HG03521 (cell line): Measurements from ENCODE around the gene PTPN6.

ENCODE experiments used
- ATAC-seq: cut with Tn5 transposase; IDR thresholded peaks from one replicate; pipeline ENCODE4 v1.9.1; 2021; ENCODE audit warnings: mild to moderate bottlenecking, moderate library complexity; ENCODE audit not compliant: unreplicated experiment

PTPN6 gene

DNA sequence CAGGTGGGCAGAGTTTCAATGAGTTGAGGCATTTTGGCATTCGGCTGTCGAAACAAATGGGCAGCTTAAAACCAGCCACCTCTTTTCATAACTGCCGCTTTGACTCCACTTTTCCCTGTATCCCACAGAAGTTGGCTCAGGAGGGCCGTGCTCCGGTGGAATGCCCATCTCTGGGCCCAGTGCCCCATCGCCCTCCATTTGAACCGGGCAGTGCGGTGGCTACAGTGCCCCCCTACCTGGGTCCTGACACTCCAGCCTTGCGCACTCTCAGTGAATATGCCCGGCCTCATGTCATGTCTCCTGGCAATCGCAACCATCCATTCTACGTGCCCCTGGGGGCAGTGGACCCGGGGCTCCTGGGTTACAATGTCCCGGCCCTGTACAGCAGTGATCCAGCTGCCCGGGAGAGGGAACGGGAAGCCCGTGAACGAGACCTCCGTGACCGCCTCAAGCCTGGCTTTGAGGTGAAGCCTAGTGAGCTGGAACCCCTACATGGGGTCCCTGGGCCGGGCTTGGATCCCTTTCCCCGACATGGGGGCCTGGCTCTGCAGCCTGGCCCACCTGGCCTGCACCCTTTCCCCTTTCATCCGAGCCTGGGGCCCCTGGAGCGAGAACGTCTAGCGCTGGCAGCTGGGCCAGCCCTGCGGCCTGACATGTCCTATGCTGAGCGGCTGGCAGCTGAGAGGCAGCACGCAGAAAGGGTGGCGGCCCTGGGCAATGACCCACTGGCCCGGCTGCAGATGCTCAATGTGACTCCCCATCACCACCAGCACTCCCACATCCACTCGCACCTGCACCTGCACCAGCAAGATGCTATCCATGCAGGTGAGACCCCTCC is 12.6 kb upstream of the PTPN6 start:
- ATAC-seq, result no peak

DNA sequence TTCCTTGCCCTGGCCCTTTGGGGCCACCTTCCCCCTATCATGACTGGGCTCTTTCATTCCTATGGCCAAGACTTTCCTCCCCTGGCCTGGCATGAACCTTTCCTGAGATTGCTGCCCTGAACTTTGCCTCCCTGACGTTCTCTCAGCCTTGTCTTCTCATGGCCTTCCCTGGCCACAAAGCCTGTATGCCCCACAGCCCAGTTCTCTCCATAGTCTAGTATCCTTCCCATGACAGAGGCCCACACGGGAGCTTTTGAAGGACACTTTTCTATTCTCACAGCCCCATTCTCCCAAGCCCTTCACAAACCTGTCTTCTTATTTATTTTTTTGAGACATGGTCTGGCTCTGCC is 12.0 kb upstream of the PTPN6 start:
- no peak for ATAC-seq

DNA sequence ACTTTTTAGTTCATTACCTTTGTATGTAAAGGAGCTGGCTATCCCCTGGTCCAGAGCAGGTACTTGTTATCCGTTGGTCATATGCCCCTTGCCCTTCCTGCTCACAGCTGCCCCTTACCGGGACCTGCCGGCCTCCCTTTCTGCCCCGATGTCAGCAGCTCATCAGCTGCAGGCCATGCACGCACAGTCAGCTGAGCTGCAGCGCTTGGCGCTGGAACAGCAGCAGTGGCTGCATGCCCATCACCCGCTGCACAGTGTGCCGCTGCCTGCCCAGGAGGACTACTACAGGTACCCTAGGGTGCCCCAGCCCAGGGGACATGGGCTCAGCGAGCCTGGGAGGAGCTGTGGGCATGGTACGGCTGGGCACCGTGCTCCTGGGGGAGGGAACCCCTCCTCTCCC is 9.9 kb upstream of the PTPN6 start:
- no peak for ATAC-seq

DNA sequence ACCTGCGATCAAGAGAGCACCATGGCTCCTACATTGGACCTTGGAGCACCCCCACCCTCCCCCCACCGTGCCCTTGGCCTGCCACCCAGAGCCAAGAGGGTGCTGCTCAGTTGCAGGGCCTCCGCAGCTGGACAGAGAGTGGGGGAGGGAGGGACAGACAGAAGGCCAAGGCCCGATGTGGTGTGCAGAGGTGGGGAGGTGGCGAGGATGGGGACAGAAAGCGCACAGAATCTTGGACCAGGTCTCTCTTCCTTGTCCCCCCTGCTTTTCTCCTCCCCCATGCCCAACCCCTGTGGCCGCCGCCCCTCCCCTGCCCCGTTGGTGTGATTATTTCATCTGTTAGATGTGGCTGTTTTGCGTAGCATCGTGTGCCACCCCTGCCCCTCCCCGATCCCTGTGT is 9.4 kb upstream of the PTPN6 start:
- ATAC-seq, result no peak

DNA sequence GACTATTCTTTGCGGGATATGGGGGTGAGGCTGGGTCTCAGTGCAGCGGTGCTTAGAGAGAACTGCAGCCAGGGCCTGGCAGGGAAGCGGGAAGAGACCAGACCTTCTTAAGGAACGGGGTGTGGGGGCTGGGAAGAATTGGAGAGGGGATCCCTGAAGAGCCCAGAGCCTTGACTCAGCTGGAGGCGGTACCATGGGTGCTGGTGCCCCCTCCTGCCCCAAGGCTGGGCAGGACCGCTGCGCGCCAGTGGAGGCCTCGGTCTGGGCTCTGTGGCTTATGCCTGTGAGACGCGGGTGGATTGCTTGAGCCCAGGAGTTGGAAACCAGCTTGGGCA is 8.9 kb upstream of the PTPN6 start:
- no peak for ATAC-seq

DNA sequence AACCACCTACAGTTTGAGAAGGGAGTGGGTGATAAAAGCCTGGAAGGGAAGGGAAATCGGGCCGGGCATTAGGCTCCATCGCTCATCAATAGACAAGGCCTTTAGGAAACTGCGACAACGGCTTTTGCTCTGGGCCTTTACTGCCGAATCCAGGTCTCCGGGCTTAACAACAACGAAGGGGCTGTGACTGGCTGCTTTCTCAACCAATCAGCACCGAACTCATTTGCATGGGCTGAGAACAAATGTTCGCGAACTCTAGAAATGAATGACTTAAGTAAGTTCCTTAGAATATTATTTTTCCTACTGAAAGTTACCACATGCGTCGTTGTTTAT is 7.8 kb upstream of the PTPN6 start:
- peak; percentile 23 for ATAC-seq

DNA sequence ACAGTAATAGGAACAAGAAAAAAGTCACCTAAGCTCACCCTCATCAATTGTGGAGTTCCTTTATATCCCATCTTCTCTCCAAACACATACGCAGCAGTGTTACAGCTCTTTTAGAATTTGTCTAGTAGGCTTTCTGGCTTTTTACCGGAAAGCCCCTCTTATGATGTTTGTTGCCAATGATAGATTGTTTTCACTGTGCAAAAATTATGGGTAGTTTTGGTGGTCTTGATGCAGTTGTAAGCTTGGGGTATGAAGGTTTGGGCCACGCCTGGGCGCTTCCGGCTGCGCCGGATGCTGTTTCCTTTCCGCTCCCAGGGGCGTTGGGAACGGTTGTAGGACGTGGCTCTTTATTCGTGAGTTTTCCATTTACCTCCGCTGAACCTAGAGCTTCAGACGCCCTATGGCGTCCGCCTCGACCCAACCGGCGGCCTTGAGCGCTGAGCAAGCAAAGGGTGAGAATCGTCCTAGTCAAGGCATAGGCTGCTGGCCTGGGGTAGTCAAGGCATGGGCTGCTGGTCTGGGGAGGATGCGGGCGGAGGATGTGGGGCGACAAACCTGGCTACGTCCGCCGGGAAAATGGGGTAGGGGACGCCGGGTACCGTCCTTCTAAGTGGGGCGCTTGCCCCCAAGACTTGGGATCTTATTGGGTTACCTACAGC is 7.3 kb upstream of the PTPN6 start, which contains the start of the genes C12orf57 and RNU7-1:
TSS of gene C12orf57 (plus strand) at position 301 of the 659 bp plus-strand sequence. CDS start at position 401, 100 bp downstream.
TSS of gene RNU7-1 (plus strand) at position 95 of the 659 bp plus-strand sequence.
- ATAC-seq, result peak; percentile 34

DNA sequence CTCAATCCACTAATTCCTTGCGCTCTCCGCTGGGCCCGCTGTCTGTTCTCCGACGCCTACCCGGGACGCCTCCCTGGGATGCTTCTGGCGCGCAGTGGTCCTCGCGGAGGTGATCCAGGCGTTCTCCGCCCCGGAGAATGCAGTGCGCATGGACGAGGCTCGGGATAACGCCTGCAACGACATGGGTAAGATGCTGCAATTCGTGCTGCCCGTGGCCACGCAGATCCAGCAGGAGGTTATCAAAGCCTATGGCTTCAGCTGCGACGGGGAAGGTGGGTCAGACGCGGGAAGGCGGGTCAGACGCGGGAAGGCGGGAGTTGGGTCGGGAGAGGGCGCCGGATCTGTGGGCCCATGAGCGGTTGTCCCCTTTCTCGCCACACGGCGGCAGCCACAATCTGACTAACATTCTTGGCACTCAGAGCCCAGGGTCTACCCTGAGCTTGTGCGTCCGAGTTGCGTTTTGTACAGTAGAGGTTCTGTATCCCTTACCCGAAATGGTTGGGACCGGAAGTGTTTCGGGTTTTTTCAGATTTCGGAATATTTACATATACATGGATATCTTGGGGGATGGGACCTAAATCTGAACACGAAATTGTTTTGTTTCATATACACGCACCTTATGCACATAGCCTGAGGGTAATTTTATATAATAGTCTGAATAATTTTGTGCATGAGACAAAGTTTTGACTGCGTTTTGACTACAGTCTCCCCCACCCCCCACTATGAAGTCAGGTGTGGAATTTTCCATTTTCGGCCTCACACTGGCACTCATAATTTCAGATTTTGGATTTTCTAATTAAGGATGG is 6.6 kb upstream of the PTPN6 start:
- ATAC-seq, result peak; percentile 33

DNA sequence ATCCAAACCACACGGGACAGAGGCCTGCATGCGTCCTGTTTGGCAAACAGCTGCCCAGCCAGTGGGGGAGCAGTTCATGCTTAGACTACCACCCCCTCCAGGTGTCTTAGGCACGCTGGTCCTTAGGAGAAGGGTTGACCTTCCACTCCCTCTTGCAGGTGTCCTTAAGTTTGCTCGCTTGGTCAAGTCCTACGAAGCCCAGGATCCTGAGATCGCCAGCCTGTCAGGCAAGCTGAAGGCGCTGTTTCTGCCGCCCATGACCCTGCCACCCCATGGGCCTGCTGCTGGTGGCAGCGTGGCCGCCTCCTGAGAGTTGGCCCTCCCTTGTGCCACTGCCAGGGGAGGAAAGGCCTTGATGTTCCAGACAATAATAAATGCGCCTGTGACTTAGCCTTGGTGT is 5.5 kb upstream of the PTPN6 start:
- ATAC-seq, result no peak

DNA sequence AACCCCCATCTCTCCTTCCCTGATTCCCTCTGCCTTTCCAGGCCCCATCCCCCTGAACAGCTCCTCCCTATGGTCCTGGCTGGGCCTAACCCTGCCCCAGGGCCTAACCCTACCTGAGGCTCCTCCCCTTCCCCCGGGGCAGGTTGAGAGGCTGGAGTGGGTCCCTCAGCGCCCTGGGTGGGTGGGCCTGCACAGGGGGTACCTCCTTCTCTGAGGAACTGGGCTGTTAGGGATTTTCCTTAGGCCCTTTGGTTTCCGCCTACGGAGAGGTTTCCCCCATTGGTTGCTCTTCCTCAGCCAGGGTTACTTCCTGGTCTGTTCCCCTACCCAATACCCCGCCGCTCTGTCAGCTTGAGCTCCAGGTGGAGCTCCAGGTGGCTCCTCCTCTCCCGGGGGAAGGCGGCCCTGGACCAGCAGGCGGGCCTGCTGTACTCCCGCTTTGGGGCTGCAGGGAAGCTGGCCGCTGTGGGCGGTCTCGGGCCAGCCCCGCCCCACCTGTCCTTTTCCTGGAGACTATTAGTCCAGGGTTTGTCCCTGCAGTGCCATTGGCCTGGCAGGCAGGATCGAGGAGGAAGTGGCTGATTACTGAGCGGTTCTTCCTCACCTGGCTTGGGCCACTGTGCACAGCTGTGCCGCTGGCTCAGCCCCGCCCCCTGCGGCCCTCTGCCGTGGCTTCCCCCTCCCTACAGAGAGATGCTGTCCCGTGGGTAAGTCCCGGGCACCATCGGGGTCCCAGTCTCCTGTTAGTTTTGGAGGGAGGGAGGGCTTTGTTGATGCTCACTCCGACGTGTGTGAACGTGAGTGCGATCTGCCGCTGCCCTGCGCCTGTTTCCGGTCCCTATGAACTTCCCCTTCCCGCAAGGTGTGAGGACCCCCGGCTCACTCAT is 4.9 kb upstream of the PTPN6 start:
- ATAC-seq, result no peak

DNA sequence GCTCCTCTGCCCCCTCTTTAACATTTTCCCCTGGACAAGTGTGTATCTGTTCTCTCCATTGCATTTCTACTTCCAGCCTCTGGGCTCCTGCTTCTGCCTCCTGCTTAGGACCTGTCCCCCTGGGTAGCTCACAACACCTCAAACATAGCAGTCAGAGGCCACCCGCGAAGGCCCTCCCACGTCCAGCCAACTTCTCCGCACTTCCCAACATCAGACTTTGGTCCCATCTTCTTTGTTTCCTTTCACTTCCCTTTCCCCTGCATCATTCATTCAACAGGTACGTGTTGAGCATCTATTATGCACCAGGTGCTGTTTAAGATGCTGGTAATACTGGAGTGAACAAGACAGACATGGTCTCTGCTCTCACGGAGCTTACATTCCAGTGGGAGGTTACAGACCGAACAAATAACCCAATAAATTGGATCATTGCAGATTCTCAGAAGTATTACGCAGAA is 4.2 kb upstream of the PTPN6 start:
- ATAC-seq, result no peak

DNA sequence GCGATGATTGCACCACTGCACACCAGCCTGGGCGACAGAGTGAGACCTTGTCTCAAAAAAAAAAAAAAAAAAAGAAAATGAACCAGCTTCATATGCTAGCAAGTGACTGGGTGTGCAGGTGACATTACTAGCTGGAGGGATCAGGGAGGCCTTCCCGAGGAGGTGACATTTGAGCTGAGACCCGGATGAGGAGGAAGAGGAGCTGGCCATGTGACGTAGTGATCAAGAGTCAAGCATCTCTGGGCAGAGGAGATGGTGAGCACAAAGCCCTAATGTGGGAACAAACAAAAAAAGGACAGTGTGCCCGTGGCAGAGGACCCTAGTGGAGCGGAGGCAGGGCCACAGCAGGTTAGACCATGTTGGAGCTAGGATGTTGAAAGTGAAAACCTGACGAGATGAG is 3.5 kb upstream of the PTPN6 start:
- no peak for ATAC-seq

DNA sequence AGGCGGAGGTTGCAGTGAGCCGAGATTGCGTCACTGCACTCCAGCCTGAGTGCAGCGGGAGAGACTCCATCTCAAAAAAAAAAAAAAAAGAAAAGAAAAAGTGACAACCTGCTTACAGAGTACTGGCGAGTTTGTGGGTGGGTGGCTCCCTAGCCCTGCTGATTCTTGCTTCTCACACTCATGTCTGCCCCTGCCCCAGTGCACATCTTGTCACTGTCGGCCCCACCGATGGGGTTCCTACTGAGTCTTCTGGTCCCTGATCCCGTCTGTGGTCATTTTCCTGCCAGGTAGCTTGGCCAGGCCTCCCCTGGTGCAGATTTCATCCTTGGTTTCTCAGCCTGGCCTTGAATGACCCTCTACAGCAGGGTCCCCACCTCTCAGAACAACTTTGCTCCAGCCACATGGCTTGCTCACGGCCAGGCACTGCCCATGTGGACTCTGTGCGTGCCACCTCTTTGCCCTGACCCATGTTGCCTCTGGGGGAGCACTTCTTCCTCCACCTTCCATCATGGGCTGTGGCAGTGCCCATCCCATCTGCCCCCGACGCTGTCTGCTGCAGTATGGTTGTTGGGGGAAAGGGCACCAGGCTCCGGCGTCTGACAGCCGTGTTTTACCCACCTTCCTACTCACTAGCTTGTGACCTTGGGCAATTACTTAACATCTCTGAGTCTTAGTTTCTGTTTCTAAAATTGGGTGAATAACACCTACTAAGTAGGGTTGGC is 2.1 kb upstream of the PTPN6 start:
- no peak for ATAC-seq

DNA sequence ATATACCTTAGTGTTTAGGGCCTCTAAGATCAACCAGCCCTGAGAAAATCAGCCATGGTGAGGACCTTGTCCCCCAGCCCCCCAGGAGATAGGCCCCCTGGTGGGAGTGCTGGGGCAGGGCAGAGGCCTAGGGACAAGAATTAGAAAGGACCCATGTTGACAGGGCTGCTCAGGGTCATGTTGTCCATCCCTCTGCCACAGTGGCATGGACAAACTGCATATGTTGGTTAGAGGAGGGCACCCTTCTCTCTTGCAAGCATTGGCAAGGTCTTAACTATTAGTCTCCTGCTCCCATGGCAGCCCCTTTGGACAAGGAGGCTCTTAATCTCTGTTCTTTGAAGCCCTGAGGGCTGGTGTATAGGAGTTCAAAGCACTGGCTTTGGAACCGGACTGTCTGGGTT is 755 bp upstream of the PTPN6 start:
- ATAC-seq, result no peak

DNA sequence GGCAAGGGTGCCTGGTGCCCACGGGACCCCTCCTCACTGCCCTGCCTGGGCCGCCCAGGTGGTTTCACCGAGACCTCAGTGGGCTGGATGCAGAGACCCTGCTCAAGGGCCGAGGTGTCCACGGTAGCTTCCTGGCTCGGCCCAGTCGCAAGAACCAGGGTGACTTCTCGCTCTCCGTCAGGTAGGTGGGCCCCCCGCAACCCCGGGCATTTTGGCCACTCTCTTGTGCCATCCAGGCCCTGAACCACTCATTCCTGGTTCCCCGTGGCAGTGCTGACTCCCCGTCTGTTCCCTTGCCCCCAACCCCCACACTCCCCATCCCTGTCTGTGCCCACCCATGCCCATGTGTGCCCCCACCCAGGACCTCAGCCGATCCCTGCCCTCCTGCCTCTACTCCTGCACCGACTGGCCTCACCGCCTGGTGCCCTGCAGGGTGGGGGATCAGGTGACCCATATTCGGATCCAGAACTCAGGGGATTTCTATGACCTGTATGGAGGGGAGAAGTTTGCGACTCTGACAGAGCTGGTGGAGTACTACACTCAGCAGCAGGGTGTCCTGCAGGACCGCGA is 480 bp downstream of the PTPN6 start:
- no peak for ATAC-seq

DNA sequence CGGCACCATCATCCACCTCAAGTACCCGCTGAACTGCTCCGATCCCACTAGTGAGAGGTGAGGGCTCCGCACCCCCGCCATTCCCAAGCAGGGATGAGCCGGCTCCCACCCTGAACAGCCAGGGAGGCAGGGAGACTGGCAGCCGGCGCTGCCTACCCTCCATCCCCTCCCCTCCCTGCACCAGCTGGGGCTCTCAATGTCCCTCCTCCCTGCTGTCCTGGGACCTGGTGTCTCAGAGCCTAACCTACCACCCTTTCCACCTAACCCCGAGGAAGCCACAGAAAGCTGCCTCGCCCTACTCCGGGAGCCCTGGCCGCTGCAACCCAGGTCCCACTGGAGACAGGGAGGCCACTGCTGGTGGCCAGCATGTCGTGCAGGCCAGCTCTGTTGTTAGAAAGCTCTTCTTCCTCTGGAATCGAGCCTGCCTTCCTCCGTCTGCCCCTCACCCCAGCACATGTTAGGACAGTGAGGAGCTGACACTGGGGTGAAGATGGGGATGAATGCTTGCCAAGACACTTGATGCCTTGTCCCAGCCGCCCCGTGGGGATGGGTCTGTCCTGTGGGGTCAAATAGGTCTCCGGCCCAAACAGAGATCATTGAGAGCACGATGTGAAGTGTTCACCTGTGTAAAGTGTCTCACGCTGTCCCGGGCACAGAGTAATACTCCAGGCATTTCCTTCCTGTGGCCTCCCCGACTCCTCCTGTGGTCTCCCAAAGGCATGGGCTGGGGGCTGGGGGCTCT is 1.1 kb downstream of the PTPN6 start:
- no peak for ATAC-seq

DNA sequence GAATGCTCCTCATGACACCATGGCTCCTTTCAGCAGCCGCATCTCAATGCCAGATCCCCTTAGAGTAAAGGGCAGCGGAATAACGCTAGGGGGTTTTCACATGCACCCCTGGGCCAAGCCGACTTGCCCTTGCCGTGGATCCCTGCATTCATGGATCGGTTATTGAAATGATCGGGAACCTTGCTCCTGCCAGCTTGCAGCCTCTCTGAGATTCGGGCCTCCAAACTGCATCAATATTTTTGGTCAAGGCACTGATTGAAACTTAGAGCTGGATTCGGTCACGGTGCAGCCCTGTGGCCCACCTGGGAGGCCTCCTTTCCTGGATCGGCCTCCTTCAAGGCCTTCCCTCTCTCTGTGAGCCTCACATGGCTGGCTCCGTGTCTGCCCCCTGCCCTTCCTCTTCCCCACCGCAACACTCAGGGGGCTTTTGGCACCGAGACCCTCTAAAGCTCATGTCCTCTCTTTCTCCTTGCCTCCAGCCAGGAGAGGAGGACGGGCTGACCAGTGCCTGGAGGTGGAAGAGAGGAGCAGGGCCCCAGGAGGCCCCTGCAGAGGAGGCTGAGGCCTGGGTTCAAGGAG is 1.8 kb downstream of the PTPN6 start:
- no peak for ATAC-seq

DNA sequence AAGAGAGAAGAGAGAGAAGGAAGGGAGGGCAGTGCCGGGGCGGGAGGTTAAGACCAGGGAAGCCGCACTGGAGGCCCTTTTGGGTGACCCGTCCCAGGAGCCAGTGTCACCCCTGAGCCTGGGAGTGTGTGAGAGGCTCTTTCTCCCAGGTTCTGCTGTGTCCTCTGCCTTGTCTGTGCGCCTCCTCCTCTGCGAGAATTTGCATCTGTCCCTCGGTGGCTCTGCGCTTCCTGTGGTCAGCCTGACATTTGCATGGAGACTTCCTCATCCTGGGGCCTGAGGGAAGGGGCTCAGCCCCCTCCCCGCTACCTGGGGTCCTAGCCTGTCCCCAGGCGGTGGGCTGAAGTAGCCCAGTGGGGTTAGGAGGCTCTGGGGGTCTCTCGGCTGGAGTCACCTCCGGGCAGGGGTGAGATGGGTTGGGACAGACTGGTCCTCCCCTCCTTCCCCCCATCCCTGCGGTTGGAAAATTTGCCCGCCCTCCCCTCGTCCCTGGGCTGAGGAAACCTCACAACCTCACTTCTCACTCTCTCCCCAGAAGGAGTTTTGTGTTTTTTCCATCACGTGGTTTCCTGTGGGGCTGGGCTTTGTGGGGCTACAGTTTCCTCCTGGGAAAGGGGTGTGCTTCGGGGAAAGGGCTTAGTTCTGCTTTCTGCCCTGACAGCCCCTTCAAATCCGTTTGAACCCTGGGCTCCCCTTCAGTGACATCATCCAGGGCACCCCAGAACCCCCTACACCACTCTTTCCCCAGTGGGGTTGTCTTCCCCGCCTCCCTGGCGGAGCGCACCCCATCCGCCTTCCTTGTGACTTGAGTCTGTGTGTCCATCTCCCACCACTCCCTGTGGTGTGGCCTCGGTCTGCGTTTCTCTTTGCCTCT is 2.5 kb downstream of the PTPN6 start:
- ATAC-seq, result peak; percentile 46
